Raji (cell line): Measurements from ENCODE around the gene TMEM255B.

ENCODE experiments used
- POLR2A ChIP-seq: IDR thresholded peaks from 2 replicates; pipeline ENCODE4 v1.6.1; 2011; ENCODE audit warnings: low read depth, low read length, control low read depth; ENCODE audit not compliant: insufficient read depth

The TMEM255B gene

DNA sequence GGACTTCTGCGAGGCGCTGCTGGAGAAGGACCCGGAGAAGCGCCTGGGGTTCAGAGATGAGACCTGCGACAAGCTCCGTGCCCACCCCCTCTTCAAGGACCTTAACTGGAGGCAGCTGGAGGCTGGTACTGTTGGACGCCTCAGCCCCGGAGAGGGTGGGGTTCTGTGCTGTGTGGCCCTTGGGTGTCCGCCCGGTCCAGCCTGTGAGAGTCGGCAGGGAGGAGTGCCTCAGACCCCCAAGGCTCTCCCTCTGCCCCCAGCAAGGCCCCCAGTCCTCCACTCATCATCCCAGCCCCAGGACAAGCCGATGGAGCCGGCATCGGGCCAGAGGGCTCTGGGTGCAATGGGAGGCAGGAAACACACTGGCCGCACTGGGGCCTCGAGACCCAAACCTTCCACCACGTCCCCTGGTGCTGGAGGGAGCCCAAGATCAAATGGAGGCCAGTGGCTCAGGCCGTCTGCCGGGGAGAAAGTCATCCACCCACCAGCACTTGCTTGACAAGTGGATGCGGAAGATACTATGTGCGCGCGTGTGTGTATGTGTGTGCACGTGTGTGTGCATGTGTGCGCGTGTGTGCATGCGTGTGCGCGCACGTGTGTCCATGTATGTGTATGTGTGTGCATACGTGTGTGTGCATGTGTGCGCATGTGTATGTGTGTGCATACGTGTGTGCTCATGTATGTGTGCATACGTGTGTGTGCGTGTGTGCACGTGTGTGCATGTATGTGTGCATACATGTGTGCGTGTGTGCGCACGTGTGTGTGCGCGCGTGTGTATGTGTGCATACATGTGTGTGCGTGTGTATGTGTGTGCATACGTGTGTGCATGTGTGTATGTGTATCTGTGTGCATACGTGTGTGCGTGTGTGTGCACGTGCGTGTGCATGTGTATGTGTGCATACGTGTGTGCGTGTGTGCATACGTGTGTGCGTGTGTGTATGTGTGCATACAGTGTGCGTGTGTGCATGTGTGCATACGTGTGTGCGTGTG, 25.8 kb upstream of the TMEM255B start:
- no peak for TF ChIP-seq POLR2A

DNA sequence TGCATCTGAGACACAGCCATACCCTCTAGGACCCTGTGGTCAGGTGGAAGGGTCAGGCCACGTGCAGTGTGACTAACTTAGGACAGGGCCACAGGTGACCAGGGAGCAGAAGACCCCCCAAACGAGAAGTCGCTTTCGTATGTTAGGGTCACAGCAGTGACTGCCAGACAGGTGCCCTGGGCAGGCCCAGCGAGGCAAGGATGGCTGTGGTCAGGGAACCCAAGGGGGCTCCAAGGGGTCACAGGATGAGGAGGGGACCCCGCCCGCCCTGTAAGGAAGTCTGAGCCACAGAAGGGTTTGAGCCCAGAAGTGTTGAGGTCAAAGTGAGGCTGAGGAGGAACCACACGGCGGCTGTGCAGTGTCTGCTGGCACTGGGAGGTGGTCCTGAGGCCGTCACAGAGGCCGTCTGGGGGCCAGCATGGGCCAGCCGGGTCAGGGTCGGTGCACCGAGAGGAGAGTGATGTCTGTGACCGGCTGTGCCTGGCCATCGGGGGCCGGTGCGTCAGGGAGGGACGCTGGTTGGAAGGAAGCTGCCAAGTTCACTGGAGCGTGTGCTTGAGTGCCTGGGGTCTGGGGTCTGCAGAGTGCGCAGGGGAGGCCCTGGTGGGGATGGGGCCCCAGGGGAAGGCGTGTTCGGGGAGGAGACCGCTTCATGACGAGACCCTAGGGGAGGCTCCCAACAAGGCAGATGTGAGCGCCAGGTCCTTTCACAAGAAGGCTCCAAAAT, 24.8 kb upstream of the TMEM255B start:
- TF ChIP-seq POLR2A, result no peak

DNA sequence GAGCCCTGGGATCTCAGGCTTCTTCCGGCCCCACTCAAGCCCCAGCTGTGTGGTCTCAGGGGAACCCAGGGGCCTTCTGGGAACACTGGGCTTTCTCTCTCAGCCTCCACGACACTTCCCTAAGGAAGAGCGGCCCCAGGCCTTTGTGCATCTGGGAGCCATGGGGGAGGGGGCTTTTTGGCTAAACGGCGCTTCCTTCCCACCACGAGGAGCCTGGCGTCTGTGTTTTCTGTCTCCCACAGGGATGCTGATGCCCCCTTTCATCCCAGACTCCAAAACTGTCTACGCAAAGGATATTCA, 24.2 kb upstream of the TMEM255B start:
- TF ChIP-seq POLR2A, result no peak

DNA sequence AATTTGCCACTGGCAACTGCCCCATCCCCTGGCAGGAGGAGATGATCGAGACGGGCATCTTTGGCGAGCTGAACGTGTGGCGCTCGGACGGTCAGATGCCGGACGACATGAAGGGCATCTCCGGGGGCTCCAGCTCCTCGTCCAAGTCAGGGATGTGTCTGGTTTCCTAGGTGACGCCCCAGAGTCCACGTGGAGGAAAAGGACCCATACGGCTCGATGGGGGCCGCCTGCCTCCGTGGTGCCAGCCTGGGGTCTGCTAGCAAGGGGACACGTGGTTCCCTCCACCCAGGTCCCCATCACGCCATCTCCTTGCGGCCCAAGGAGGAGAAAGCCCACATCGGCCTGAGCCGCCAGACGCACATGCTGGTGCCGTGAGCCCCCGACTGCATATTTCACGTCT, 23.8 kb upstream of the TMEM255B start:
- no peak for TF ChIP-seq POLR2A

DNA sequence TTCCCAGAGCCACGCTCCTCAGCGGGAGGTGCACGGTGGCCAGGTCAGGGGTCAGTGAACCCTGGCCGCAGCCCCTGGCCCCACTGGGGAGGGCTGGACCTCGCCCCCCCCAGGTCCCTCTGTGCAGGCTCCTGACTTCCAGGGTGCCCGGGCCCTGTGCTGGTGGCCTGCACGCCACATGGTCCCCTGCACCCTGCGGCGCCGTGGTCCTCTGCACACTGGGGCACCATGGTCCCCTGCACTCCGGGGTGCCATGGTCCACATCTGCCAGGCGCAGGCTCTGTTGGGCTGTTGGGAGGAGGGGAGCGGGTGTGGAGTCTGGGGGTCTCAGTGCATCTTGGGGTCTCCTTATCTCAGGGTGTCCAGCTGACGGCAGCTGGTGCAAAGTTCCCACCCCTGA, 23.3 kb upstream of the TMEM255B start:
- no peak for TF ChIP-seq POLR2A

DNA sequence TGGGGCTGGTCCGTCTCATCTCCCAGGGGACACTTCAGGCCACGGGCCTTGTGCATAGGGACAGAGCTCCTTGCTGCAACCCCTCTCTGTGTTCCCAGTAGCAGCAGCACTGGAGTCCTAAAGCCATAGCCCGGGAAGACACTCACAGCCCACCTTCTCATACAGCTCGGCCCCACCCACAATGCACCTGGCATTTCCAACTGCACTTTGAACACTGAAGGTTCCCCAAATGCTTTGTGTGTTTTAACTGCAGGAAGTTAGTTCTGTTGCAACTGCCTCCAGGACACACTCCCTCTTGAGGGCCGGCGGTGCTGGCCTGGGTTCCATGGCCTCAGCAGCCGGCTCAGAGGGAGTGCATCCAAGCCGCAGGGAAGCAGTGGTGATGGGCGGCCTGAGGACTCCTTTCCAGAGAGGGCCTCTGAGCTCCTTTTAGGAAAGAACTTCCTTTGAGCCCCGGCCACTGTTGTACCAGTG, 22.7 kb upstream of the TMEM255B start:
- no peak for TF ChIP-seq POLR2A

DNA sequence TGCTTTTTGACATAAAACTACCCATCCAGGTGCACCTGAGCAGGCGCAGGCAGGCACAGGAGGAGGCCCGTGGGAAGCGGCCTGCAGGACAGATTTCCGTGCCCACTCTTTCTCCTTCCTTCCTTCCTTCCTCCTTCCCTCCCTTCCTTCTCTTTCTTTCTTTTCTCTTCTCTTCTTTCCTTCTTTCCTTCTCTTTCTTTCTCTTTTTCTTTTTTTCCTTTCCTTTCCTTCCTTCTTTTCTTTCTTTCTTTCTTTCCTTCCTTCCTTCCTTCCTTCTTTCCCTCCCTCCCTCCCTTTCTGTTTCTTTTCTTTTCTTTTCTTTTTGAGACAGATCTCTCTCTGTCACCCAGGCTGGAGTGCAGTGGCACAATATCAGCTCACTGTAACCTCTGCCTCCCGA, 21.2 kb upstream of the TMEM255B start:
- TF ChIP-seq POLR2A, result no peak

DNA sequence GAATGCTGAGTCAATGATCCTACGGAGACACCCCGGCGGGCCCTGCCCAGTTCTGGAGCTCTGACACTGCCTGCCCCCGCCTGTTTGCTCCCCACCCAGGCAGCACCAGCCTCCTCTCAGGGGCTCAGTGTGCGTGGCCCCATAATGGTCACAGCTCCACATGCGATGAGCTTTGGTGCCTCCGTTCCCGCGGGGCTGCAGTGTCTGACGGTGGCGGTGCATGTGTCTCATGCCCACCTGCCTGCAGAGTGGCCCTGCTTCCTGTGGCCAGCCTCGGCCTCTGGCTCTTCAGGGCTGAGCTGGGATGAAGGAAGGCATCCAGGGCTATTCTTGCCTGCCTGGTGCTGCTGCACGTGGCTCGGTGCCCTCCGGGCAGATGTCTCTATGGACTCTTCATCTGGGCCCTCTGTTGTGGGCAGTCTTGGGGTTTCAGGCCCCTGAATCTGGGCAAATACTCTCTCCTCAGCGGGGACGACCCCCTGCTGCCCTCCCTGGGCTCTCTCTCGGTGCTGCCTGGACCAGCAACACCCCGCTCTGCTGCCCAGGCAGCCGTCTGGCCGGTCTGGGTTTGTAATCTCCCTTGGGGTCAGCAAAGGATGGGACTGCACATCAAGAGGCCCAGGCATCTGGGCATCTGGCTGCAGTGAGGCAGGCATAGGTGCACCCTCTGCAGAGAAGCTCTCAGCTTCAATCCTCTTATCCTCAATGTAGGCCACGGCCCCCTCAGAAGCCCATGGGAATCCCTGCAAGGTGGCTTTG, 19.3 kb upstream of the TMEM255B start:
- TF ChIP-seq POLR2A, result no peak

DNA sequence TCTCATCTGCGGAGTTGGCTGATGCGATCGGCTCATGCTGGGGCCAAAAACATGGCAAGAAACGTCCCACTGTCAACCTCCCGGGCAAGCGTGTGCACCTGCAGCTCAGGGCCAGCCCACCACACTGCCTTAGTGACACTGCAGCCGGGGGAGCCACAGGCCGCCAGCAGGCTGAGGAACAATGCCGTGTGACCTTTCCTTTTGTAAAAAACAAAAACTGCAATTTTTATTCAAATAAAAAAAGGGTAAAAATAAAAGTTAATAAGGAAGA, 18.8 kb upstream of the TMEM255B start:
- no peak for TF ChIP-seq POLR2A

DNA sequence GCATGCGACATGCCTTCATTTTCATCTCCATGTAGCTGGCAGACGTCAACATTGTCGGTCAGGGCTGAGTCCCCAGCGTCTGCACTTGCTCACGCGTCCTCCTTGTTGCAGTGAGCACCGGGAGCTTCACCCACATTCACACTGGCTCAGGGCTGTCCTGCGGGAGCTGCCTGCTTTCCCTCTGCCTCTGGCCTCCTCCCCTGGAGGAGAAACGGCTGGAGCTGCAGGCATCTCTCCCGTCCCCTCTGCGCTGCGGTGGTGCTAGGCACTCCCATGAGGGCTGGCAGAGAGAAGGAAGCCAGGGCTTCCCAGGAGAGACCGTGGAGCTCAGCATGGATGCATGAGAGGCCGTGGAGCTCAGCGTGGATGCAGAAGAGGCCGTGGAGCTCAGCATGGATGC, 18.4 kb upstream of the TMEM255B start:
- no peak for TF ChIP-seq POLR2A

DNA sequence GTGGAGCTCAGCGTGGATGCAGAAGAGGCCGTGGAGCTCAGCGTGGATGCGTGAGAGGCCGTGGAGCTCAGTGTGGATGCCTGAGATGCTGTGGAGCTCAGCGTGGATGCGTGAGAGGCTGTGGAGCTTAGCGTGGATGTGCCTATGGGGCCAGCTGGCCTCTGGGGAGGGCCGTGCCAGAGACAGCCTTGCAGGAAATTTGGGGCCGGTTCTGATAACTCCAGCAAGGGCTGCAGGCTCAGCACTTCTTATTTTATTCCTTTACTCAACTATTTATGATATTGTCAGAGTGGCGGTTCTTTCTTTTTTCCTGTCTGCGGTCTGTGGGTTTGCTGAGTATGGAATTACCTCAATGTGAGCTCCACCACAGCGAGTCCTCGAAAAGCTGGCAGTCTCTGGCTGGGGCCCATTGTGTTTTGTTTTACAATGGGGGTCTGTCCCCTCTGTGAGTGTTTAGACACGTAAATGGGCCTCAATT, 17.8 kb upstream of the TMEM255B start:
- TF ChIP-seq POLR2A, result no peak

DNA sequence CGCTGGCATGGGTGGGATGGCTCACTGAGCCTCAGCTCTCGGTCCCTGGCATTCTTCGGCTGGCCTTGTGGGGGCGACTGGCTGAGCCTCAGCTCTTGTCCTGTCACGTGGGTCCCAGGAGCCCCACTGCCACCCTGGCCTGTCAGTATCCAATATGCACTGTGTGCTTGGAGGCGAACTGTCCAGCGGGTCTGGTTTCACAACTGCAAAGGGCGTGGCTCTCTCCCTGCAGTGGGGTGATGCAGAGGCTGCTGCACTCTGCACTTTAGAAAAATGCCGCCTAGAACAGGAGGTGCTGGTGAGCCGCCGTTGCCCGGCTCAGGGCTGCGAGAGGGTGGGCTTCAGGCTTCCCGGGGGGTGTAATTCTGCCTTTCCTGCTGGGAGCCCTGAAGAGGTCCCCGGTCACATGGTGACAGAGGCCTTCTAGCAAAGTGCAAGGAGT, 17.0 kb upstream of the TMEM255B start:
- TF ChIP-seq POLR2A, result no peak

DNA sequence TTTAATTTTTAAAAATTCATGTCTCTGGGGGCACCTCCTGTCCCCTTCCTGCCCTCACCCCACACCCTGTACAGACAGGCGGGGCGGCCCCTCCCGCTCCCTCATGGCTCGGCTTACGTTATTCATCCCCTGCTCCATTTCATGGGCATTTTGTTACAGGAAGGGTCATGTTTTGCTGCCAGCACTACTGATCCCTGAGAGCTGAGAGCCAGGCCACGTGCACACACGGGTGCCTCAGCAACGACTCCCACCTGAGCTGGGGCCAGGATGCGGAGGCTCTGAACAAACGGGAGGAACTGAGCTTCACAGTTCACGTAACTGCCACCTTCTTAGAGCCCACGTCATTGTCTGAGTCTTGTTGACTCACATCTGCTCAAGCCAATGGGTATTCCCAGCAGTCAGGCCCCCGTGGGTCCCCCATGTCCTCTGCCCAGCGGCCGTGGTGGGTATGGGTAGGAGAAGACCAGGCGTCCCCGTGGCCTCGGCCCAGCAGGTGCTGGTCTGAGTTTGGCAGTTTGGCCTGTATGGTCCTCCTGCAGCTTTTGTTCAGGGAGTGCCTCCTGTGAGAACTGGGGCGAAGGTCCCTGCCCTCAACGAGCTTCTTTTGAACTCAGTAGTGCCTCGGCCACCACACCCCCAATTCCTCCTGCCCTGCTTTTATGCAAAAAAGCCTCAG, 16.4 kb upstream of the TMEM255B start:
- no peak for TF ChIP-seq POLR2A

DNA sequence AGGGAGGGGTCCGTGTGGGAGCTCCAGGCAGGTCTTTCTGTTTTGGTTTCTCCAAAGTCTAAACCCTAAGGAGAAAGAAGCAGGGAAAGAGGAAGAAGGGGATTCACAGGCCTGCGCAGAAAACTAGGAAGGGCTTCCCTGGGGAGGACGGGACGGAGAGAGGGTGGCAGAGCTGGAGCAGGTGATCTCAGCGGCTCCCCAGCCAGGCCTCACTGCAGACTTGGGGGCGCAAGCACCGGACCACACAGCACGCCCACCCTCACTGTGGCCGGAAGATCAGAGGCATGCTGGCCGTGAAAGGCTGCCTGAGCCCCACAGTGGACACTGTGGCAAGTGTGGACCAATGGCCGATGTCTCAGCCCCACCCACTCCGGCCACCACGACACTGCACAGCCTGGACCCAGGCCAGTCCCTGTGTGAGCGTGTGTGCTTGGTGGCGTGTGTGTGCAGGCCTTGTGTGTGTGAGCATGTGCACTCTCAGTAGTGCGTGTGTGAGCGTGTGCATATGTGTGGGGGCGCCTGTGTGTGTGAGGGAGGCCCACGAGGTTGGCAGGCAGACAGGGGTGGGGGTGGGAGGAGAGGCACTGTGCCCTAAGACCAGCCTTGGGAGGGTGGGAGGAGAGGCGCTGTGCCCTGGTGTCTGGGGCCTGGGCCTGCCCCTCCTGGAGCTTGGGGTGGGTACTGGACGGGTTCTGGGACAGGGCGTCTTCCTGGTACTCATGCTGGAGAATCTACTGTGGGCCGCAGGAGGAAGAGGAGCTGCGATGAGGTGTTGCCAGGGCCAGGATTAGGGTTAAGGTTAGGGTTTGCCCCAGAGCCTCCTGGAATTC, 15.4 kb upstream of the TMEM255B start:
- no peak for TF ChIP-seq POLR2A
